DND-41 (cell line): ENCODE measurements around the gene ACSL5.

Experiments
- ATAC-seq: fragments of 200-7000 bp; cut with Tn5 transposase; 3 replicates; pipeline ENCODE4 v1.9.1; 2021; ENCODE audit warnings: low read depth; ENCODE audit not compliant: insufficient read depth
- DNase-seq: peaks from one replicate; pipeline ENCODE4 v3.0.0-alpha.2; 2020
- H2AFZ ChIP-seq: 2 replicates; pipeline ENCODE4 v1.6.0; 2012; ENCODE audit warnings: low read depth, low read length
- H3K27ac ChIP-seq: 2 replicates; pipeline ENCODE4 v1.5.1; 2012; ENCODE audit warnings: low read length, inconsistent platforms
- H3K27me3 ChIP-seq: fragments of 200-600 bp; sonication (generic); 2 replicates; pipeline ENCODE4 v1.6.0; 2012; ENCODE audit warnings: low read length, mild to moderate bottlenecking, inconsistent platforms; ENCODE audit not compliant: insufficient read depth, poor library complexity
- H3K36me3 ChIP-seq: 2 replicates; pipeline ENCODE4 v1.5.1; 2012; ENCODE audit warnings: low read length, inconsistent platforms; ENCODE audit not compliant: insufficient read depth
- H3K4me1 ChIP-seq: 2 replicates; pipeline ENCODE4 v1.5.1; 2012; ENCODE audit warnings: mild to moderate bottlenecking, low read length; ENCODE audit not compliant: insufficient read depth
- H3K4me2 ChIP-seq: 2 replicates; pipeline ENCODE4 v1.6.0; 2012; ENCODE audit warnings: mild to moderate bottlenecking, moderate library complexity, low read length, inconsistent platforms; ENCODE audit not compliant: insufficient read depth
- H3K4me3 ChIP-seq, 2 experiments: fragments of 200-600 bp in 1 of 2; shearing (Covaris generic) in 1 of 2; 2 replicates each; pipeline ENCODE4 v1.5.1; 2012 to 2016; ENCODE audit warnings: inconsistent platforms in 2 of 2, low read length in 2 of 2, mild to moderate bottlenecking in 2 of 2, low read depth in 1 of 2, moderate library complexity in 1 of 2
- H3K79me2 ChIP-seq: 2 replicates; pipeline ENCODE4 v1.6.0; 2012; ENCODE audit warnings: low read length, inconsistent platforms; ENCODE audit not compliant: insufficient read depth
- H3K9ac ChIP-seq: 2 replicates; pipeline ENCODE4 v1.6.0; 2012; ENCODE audit warnings: low read depth, mild to moderate bottlenecking, inconsistent platforms, low read length, moderate library complexity
- H3K9me3 ChIP-seq: 2 replicates; pipeline ENCODE4 v1.5.1; 2012; ENCODE audit warnings: low read length, moderate library complexity, mild to moderate bottlenecking, inconsistent platforms; ENCODE audit not compliant: insufficient read depth, severe bottlenecking
- H4K20me1 ChIP-seq: 2 replicates; pipeline ENCODE4 v1.6.0; 2012; ENCODE audit warnings: low read length; ENCODE audit not compliant: insufficient read depth
- CTCF ChIP-seq: IDR thresholded peaks from 2 replicates; pipeline ENCODE4 v1.5.1; 2012; ENCODE audit warnings: borderline replicate concordance, low read length, moderate library complexity, mild to moderate bottlenecking; ENCODE audit not compliant: poor library complexity, severe bottlenecking; ENCODE audit errors: extremely low read depth
- EZH2 ChIP-seq: IDR thresholded peaks from 3 replicates; pipeline ENCODE4 v1.6.1; 2012; ENCODE audit warnings: borderline replicate concordance, low read depth, mild to moderate bottlenecking, moderate library complexity, low read length, inconsistent platforms; ENCODE audit not compliant: severe bottlenecking

ACSL5 gene

GRCh38 chr10:112333452-112333851 is 40.5 kb upstream of the ACSL5 start:
- no peak for DNase-seq
- Histone ChIP-seq H3K79me2 (no peaks in the 10 kb centered on the region), H3K9ac (no peak overlapping the region), H3K27me3 (peaks cover 32% of the 10 kb centered on the region), H3K4me2 (no peak overlapping the region), H3K9me3 (no peaks in the 10 kb centered on the region), H3K4me1 (no peaks in the 10 kb centered on the region), H2AFZ (no peak overlapping the region), H3K27ac (no peak overlapping the region), H3K36me3 (no peaks in the 10 kb centered on the region), H3K4me3 (no peak overlapping the region), H4K20me1 (no peaks in the 10 kb centered on the region)
- no peak for ATAC-seq
- TF ChIP-seq CTCF (no peak), EZH2 (no peak)

GRCh38 chr10:112335111-112335867 is 38.6 kb upstream of the ACSL5 start:
- no peaks in the 10 kb centered on the region for H3K36me3 ChIP-seq
- no peak overlapping the region for H2AFZ ChIP-seq
- H3K4me3 ChIP-seq: no peak overlapping the region
- DNase-seq (no peak), ATAC-seq (no peak)
- no peak for TF ChIP-seq CTCF
- TF ChIP-seq EZH2: no peak
- no peak overlapping the region for H3K27ac ChIP-seq
- H3K4me2 ChIP-seq: no peak overlapping the region
- H3K9ac ChIP-seq: no peak overlapping the region
- no peaks in the 10 kb centered on the region for H3K9me3 ChIP-seq
- H3K79me2 ChIP-seq: no peaks in the 10 kb centered on the region
- peaks cover 32% of the 10 kb centered on the region for H3K27me3 ChIP-seq
- H3K4me1 ChIP-seq: no peaks in the 10 kb centered on the region
- H4K20me1 ChIP-seq: no peaks in the 10 kb centered on the region

- DNase-seq: no peak
- Histone ChIP-seq H3K4me3 (no peak overlapping the region), H3K36me3 (no peaks in the 10 kb centered on the region), H3K4me1 (no peaks in the 10 kb centered on the region), H3K4me2 (no peak overlapping the region), H3K79me2 (no peaks in the 10 kb centered on the region), H3K27me3 (peaks cover 32% of the 10 kb centered on the region), H3K9ac (no peak overlapping the region), H3K9me3 (no peaks in the 10 kb centered on the region), H3K27ac (no peak overlapping the region), H4K20me1 (no peaks in the 10 kb centered on the region), H2AFZ (no peak overlapping the region)
- TF ChIP-seq CTCF (no peak), EZH2 (no peak)
- ATAC-seq: no peak
These were observed 38.0 kb upstream of the ACSL5 start for GRCh38 chr10:112335868-112336265.
